HG03442 (cell line): ENCODE results near the gene RBM28.

Source experiments
- ATAC-seq: cut with Tn5 transposase; IDR thresholded peaks from one replicate; pipeline ENCODE4 v1.9.1; 2021; ENCODE audit warnings: mild to moderate bottlenecking, moderate library complexity; ENCODE audit not compliant: unreplicated experiment

Gene RBM28

DNA sequence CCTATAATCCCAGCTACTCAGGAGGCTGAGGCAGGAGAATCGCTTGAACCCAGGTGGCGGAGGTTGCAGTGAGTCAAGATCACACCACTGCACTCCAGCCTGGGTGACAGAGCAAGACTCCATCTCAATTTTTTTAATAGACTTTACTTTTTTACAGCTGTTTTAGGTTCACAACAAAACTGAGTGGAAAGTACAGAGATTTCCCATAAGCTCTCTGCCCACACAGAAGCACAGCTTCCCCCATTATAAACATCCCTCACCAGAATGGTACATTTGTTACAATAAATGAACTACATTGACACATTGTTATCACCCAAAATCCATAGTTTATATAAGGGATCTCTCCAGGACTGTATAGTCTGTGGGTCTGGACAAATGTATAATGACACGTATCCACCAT lies 32.4 kb upstream of the RBM28 start:
- ATAC-seq: no peak

DNA sequence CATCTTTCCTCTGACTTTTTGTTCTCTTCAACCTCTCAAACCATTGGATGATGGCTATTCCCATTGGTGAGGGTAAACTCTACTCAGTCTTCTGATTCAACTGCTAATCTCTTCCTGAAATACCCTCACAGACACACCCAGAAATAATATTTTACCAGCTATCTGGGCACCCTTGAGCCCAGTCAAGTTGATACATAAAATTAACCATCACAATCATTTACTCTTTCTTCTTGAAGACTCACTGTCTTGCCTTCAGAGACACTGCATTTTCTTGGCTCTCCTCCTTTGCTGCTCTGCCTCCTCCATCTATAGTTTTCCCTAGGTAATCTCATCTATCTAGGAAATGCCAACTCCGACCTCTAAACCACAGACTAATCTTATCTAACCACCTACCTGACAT lies 30.3 kb upstream of the RBM28 start:
- ATAC-seq: no peak

DNA sequence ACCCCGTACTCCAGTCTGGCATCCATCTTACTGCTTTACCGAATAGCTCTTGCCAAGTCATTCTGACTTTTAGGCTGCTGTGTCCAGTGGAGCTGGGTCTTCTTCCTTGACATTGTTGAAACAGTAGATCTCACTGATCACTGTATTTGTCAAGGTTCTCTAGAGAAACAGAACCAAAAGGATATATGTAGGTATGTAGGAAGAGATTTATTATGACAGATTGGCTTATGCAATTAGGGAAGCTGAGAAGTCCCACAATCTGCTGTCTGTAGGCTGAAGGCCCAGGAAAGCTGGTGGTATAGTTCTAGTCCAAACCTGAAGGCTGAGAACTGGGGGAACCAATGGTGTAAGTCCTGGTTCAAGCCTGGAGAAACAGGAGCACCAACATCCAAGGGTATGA lies 29.9 kb upstream of the RBM28 start:
- no peak for ATAC-seq

DNA sequence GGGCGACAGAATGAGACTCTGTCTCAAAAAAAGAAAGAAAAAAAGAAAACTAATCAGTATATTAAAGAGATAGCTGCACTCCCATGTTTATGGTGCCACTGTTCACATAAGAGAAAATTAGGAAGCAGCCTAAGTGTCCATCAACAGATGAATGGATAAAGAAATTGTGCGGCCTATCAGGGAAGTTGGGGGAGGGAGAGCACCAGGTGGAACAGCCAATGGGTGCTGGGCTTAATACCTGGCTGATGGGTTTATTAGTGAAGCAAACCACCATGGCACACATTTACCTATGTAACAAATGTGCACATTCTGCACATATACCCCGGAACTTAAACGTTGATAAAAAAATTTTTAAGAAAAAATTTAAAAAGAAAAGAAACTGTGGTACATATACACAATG lies 26.8 kb upstream of the RBM28 start:
- ATAC-seq: no peak

DNA sequence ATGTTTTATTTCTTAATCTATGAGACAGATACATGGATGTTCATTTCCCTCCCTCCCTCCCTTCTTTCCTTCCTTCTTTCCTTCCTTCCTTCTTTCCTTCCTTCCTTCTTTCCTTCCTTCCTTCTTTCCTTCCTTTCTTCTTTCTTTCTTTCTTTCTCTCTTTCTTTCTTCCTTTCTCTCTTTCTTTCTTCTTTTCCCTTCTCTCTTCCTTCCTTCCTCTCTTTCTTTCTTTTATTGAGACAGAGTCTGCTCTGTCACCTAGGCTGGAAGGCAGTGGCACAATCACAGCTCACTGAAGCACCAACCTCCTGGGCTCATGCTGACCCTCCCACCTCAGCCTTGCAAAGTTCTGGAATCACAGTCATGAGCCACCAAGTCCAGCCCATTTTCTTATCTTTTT lies 23.3 kb upstream of the RBM28 start:
- ATAC-seq: no peak

DNA sequence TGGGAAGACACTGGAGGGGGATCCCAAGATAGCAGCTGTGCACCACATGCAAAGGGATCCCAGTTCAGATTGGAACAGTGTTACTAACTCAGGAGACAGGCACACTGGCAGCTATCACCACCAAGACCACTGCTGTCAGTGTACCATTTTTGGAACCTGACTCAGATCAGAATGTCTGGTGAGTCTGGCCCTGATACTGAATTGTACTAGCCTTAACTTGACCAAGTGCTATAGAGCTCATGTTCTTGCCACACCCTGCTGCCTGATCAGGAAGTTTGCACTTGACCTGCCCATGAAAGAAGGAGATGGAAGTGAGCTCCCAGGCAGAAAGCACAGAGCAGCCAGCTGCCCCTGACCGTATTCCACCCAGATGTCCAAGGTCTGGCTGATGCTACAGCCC lies 22.6 kb upstream of the RBM28 start:
- ATAC-seq: no peak

DNA sequence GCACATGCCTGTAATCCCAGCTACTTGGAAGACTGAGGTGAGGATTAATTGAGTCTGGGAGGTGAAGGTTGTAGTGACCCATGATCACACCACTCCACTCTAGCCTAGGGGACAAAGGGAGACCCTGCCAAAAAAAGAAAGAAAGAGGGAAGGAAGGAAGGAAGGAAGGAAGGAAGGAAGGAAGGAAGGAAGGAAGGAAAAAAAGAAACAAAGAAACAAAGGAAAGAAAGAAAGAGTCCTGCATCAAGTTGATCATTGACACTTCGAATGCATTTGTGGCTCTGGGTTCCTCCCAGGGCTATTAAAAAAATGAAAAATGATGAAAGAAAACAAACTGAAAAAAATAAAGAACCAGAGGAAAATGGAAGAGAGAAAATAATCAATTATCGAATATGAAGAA lies 21.7 kb upstream of the RBM28 start:
- no peak for ATAC-seq

DNA sequence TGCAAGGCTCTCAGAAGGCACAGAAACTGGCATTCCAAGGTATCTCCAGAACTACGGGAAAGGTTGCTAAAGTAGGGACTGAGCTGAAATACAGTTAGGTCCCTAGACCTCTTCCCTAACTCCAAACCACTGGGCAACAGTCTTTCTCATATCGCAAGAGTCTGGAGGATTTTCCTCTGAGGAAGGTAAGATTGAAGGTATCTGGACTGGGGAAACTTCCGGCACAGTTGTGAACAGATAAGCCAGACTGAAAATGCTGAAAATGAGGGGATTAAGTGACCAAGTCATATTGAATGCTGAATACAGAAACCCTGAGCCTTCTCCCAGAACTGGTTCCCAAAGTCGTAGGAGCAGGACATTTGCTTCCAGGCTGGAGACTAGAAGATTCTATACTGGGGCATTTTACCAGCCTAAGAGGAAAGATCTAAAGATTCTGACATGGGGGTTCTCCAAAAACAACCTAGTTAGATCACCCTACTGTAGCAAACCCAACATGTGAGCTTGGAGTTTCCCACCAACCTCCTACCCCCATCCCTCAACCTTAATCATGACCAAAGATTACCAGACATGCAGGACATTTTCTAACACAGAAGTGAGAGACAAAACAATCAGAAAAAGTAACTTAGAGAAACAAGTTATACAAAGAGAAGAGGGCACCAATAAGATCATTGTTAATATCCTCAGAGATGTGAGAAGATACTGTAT lies 20.6 kb upstream of the RBM28 start:
- ATAC-seq: no peak

DNA sequence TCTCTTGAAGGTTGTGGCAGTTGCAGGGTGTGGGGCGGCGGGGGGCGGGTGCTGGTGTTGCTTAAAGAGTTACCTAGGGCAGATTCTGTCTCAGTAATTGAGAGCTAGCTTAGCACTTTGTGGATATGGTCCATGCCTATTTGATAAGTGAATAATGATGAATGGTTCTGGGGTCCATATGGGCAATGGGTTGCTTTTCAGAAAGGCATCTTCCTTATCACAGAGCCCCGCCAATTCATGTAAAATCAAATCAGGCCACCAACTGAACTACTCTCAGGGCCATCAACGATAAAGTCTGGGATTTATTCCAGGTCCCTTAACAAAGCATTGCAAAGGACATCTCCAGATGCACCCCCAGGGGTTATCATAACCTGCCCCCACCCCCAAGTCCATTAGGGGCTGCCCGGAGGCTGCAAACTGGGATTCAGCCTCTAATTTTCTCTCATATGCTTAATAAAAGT lies 19.6 kb upstream of the RBM28 start:
- no peak for ATAC-seq

DNA sequence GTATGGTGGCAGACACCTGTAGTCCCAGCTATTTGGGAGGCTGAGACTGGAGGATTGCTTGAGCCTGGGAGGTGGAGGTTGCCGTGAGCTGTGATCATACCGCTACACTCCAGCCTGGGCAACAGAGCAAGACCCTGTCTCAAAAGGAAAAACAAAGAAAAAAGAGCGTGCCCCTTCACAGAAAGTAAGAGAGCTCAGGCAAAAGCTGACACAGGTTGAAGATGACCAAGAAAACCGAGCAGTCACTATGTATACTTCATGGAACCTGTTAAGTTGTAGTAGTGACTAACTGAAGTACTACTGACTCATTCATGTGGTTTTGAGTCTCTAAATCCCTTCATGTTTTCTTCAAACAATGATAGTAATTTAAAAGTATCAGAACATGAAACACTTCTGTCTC lies 19.0 kb upstream of the RBM28 start:
- no peak for ATAC-seq

DNA sequence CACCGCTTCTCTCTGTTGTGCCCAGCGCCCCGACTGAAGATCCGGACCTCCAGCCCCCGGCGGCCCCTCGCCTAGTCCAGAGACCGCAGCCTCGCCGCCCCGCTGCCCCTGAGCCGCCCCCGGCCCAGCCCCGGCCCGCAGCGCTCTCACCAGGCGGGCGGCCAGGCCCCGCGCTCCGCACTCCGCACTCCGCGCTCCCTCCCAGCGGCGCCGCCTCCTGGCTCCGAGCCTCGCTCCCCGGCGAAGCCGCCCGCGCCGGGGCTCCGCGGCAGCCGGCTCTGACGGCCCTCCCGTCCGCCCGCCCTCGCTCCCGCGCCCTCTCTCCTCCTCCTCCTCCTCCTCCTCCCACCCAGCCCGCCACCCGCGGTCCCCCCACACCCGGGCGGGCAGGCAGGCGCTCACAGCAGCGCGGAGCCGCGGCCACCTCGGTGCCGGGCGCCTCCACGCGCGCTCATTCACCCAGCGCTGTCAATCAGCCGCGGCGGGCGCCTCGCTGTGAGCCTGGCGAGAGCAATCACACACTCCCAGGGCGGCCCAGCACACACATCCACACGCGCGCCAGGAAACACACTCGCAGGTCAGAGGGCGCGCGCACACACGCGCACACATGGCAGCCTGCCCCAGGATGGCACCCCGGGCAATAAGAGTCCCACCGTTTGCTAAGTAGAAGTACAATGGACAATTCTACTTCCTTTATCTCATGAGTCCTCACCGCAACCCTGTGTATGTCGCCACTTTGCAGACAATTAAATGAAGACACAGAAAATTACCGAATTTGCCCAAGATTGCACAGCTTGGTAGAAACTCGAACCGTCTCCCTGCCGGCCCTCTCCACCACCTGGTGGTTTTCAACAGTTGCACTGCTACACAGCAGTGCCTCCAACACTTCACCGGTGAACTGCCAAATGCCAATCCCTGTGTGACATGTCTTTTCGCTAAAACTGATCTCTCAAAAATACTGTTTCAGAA lies 18.0 kb upstream of the RBM28 start, which contains the start of gene PRRT4:
TSS of gene PRRT4 (minus strand) at position 280 of the 969 bp plus-strand sequence.
- ATAC-seq: no peak

DNA sequence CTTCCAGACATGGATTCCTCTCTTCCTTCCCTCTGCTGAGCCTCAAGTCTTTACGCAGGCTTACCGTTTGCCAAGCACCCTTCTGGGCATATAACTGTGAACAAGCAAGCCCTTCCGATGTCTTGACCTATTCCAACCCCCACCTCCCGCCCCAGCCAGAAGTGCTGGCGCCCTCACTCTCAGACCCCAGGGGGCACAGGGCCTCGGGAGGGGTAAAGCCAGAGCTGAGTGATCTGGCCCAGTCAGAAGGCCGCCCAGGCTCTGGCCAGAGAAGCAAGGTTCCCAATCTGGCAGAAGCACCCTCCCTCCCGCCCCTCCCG lies 16.6 kb upstream of the RBM28 start:
- ATAC-seq: no peak

DNA sequence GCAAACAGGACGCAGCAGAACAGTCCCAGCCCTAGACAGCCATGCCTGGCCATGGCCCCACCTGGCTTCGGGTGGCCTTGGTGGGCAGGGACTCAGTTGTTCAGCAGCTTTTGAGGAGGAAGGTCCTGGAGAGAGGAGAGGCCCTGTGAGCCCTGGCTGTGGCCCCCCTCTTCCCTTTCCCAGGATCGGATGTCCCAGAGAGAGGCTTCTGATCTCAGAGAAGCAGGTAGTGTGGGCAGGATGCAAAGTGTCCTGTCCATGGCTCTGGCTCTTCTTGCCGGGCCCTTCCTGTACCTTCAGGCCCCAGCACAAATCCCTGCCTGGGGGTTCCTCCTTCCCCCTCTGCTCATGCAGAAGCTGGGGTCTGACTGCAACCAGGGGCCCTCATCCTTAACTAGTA lies 16.2 kb upstream of the RBM28 start:
- no peak for ATAC-seq

DNA sequence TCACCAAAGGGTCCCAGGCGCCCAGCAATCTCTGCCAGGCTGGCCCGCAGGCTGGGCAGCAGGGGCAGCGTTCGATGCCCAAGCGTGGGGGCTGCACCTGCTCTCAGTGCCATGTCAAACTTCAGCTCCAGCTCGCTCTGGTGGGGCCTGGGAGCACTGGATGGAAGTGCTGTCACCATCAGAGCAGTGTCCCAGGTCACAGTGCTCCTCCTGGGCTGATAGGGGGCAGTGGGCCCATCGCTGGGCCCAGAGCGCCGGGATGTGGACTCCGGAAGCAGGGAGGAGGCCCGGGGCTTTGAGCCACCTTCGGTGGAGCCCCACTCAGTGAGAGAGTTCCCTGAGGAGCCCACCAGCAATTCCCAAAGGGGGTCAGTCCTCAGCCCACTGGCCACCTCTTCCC lies 15.6 kb upstream of the RBM28 start:
- no peak for ATAC-seq

DNA sequence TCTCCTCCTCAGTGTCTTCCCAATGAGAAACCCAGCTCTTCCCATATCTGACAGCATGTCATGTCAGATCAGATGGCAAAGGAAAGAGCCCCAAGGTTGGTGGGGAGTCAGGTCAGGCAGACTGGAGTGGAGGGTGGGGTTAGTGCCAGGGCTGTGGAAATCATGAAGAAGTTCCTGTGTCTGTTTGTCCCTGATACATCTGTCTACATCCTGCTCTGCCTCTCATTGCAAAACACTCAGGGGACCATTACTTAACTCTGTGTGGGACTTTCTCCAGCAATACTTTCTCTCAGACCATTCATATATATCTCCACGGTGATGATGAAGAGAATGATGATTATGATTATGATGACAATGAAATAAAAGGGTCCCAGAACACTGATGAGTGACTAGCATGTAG lies 14.5 kb upstream of the RBM28 start:
- no peak for ATAC-seq

DNA sequence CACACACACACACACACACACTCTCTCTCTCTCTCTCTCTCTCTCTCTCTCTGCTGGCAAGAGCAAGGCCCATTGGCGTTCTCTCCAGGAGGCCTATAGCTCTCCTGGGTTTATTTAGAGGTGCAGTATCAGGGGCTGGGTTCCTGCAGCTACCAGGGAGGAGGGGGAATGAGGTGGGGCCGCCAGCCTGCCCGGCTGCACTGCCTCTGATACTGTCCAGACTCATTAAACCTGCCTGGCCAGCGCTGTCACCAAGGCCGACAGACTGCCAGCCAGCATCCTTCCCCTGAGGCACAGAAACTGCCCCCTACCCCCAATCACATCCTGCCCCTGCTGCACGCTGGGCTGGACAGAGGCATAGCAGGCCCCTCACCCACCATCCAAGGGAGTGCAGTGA lies 13.5 kb upstream of the RBM28 start:
- no peak for ATAC-seq

DNA sequence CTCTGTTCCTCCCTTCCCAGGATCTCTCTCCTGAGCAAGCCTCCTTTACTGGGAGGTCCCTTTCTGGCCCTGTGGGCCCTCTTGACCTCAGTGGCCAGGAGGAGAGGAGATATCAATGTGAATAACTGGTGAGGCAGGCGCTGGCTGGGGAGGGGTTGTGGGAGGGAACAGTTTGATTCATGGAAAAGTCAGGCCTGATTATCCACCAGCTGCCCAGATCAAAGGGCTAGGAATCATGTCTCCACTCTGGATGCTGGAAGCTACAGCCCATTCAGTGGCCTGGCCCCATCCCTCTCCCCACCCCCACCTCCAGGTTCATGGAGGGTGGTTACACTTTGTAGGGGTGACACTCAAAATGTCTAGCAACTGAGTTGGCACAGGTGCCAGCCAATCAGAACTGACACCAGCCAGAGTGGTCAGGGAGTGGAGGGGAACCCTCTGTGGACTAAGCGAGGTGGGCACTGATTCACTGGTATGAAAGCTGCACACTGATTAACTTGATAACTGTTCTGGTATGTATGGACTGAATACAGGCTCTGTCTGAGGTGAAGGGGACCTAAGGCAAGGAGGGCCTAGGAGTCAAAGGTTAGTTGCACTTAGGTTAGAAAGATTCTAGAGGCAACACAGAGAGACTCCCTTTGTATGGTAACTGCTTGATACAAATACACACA lies 13.0 kb upstream of the RBM28 start:
- no peak for ATAC-seq

DNA sequence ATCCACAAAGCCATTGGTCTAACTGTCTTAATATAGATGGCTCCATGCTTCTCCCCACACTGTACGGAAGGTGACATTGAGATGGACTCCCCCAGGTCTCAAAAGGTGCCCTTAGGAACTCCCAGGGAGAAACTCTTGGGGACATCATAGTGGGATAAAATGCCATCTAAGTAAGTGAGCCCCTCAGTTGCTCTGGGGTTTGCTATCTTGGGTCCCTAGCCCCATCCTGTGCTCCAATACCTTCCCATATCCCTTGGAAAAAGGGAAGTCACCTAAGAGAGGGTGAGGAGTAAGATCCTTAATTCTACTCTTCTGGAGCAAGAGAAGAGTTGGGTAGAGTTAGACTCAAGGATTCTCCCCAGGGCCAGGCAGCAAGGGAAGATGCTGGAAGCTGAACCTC lies 9.9 kb upstream of the RBM28 start:
- ATAC-seq: no peak

DNA sequence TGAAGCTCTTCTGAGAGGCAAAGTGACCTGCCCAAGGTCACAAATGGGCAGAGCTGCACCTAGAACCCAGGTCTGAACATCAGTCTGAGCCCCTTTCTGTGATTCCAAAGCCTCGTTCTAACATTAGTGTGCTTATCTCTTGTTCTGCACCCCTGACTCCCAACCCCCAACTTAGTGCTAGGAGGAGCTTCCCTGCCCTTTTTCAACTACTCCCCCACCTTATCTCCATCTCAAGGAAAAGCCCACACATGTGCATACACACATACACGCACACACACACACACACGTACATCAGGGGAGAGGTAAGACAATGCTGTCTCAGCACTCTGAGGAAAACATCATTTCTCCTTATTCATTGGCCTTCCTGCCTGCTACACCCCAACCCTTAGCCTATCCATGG lies 9.5 kb upstream of the RBM28 start:
- ATAC-seq: no peak

DNA sequence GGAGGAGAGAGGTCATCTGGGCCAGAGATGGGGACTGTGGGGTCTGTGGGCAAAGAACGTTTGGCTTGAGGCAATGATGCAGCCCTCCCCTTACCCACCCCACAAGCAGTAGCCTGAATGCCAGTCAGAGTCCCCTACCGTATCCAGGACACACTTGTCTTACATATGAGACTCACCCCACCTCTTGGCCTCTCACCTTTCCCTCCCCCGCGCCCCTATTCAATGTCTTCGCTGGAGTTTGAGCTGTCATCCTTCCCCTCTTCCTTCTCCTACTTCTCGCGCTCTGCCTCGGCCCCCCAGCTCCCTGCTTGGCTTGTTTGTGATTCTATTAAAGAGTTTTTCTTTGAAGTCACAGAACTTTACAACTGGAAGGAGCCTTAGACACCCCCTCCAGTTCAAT lies 8.9 kb upstream of the RBM28 start:
- ATAC-seq: no peak

DNA sequence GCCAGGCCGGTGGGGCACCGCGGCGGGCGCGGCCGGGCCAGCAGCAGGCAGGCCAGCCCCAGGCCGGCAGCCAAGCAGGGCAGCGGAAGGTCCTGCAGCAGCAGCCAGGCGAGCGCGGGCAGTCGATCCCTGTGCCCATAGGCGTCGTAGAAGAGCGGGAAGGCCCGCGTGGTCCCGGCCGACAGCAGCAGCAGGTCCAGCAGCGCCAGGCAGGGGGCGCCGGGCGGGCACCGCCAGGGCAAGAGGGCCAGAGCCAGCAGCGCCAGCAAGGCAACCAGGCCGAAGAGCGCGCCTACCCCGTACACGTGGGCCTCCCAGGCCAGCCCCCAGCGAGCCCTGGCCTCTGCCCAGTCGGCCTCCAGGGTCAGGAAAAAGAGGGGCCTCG lies 8.4 kb upstream of the RBM28 start:
- ATAC-seq: no peak
